GM12865 (cell line): ENCODE data around the gene TIAM2.
"Not testable (repeated sequence)": the region's sequence is repeated elsewhere in the genome, so short reads cannot be mapped to it uniquely, and the experiment has no call there.

Source experiments
- DNase-seq: peaks from one replicate; pipeline ENCODE4 v3.0.0; 2010; ENCODE audit warnings: low read depth
- H3K4me3 ChIP-seq: 2 replicates; pipeline ENCODE4 v1.5.1; 2011; ENCODE audit warnings: mild to moderate bottlenecking, low read depth, low read length, control low read depth
- TF ChIP-seq, protein P1 (sequence below): IDR thresholded peaks from 2 replicates; pipeline ENCODE4 v1.5.1; 2011; ENCODE audit warnings: low read length, control low read depth, low read depth, inconsistent platforms; ENCODE audit not compliant: insufficient read depth; ENCODE audit errors: missing control alignments

Gene TIAM2

GRCh38 chr6:155011809-155012291, 16.7 kb downstream of the TIAM2 start:
- no peak overlapping the region for H3K4me3 ChIP-seq
- TF ChIP-seq, protein P1, sequence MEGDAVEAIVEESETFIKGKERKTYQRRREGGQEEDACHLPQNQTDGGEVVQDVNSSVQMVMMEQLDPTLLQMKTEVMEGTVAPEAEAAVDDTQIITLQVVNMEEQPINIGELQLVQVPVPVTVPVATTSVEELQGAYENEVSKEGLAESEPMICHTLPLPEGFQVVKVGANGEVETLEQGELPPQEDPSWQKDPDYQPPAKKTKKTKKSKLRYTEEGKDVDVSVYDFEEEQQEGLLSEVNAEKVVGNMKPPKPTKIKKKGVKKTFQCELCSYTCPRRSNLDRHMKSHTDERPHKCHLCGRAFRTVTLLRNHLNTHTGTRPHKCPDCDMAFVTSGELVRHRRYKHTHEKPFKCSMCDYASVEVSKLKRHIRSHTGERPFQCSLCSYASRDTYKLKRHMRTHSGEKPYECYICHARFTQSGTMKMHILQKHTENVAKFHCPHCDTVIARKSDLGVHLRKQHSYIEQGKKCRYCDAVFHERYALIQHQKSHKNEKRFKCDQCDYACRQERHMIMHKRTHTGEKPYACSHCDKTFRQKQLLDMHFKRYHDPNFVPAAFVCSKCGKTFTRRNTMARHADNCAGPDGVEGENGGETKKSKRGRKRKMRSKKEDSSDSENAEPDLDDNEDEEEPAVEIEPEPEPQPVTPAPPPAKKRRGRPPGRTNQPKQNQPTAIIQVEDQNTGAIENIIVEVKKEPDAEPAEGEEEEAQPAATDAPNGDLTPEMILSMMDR, result no peak
- DNase-seq, result no peak

GRCh38 chr6:155013457-155013876, 18.4 kb downstream of the TIAM2 start:
- H3K4me3 ChIP-seq, result no peak overlapping the region
- DNase-seq, result no peak
- TF ChIP-seq, protein P1, result no peak

- H3K4me3 ChIP-seq, result no peak overlapping the region
- no peak for DNase-seq
- TF ChIP-seq, protein P1, result no peak
Observed at GRCh38 chr6:155014137-155014536, 19.0 kb downstream of the TIAM2 start.

DNA sequence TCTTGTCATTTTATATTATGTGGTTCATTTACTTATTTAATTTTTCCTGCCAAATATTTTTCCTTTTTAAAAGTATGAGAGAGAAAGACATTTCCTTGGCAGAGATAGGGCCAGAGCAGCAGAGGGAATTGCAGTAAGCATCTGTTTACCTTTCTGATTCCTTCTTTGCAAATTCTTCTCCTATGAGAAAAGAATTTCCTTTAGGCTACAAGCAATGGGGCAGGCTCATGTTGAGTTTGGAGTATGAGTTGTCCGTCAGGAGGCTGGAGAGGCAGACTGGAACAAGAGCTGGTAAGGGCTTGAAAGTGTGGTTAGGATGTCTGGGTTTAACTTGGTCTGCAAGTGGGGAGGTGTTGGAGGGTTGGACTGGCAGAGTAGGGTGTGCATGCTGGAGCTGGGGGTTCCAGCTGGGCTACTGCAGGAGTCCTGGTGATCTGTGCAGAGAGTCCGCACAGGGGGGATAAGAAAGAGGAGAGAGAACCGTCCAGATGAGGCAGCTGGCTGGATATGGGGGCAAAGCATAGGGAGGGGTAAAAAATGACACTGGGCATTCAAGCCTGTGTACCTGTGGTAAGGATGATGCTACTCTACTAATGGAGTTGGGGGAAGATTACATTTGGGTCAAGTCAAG, 19.7 kb downstream of the TIAM2 start:
- no peak for DNase-seq
- TF ChIP-seq, protein P1, result no peak
- H3K4me3 ChIP-seq, result no peak overlapping the region

GRCh38 chr6:155018415-155018814, 23.3 kb downstream of the TIAM2 start:
- not testable (repeated sequence) for H3K4me3 ChIP-seq, DNase-seq

GRCh38 chr6:155021680-155022079, 26.6 kb downstream of the TIAM2 start:
- DNase-seq, result no peak
- H3K4me3 ChIP-seq, result no peak overlapping the region
- TF ChIP-seq, protein P1, result no peak

- no peak for DNase-seq
- TF ChIP-seq, protein P1, result no peak
- no peak overlapping the region for H3K4me3 ChIP-seq
Observed at GRCh38 chr6:155022721-155023120, 27.6 kb downstream of the TIAM2 start.

DNA sequence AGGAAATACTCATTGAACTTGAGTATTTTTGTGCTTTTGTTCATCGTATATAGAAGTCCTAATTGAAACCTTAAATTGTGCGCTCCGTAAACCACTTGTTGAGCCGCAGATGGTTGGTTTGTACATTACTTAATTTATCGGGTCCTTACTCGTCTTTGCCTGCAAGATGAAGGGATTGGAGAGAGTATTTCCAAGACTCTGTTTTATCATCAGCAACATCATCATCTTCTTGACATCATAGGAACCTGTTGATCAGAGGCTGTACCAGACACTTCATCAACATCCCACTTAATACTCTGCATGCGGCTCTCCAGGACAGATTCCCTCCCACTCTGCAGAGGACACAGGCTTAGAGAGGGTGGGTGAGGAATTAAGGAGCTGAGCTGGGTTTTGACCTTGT, 28.6 kb downstream of the TIAM2 start:
- TF ChIP-seq, protein P1, result no peak
- no peak for DNase-seq
- no peak overlapping the region for H3K4me3 ChIP-seq
